B cell (primary cell): ENCODE data around the gene KCNH6. TPM values are rescaled to one million over a fixed set of nuclear protein-coding genes. Genes with fewer than 3 reads are reported as not detected.

Experiments used
- ATAC-seq: fragments of 200-7000 bp; cut with Tn5 transposase; one replicate; pipeline ENCODE4 v1.10.0; 2021; ENCODE audit warnings: low read depth, mild to moderate bottlenecking, moderate number of reproducible peaks, moderate library complexity
- CTCF ChIA-PET: fragments of 350-600 bp; sonication (Branson Sonifier 250); formaldehyde crosslinking; loops from one replicate; lab custom pipeline; 2021; ENCODE audit warnings: antibody characterized with exemption, inconsistent platforms; lab: Charles Lee
- POLR2A ChIA-PET: fragments of 350-600 bp; sonication (Branson Sonifier 250); formaldehyde crosslinking; loops from one replicate; lab custom pipeline; 2021; ENCODE audit warnings: antibody characterized with exemption; lab: Charles Lee
- DNase-seq: peaks from one replicate; pipeline ENCODE4 v3.0.0; 2013
- H2AFZ ChIP-seq: 2 replicates; pipeline ENCODE4 v1.6.1; 2012; ENCODE audit warnings: mild to moderate bottlenecking, low read depth, low read length; ENCODE audit not compliant: insufficient read depth, poor library complexity, severe bottlenecking
- H3K27ac ChIP-seq, 2 donors: 1 replicate in 1 of 2; 2 replicates in 1 of 2; pipeline ENCODE4 v1.5.1; 2012 to 2013; ENCODE audit warnings: low read length in 2 of 2, mild to moderate bottlenecking in 2 of 2, moderate library complexity in 1 of 2
- H3K27me3 ChIP-seq, 4 experiments: fragments of 200-600 bp in 1 of 4; sonication (generic) in 1 of 4; replicated peaks in 1 of 4; 1 replicate in 2 of 4; 2 replicates in 2 of 4; pipeline versions ENCODE4 v1.6.1 to v1.7.0; 2013 to 2016; ENCODE audit warnings: low read length in 3 of 4, mild to moderate bottlenecking in 2 of 4, mixed read lengths in 1 of 4, moderate library complexity in 1 of 4; ENCODE audit not compliant: insufficient read depth in 4 of 4, control insufficient read depth in 3 of 4; ENCODE audit errors: control extremely low read depth in 1 of 4
- H3K36me3 ChIP-seq, 2 experiments: replicated peaks in 1 of 2; 1 replicate in 1 of 2; 2 replicates in 1 of 2; pipeline versions ENCODE4 v1.6.1 to v1.7.1; 2013; ENCODE audit warnings: low read length in 1 of 2; ENCODE audit not compliant: insufficient read depth in 2 of 2, control insufficient read depth in 1 of 2; ENCODE audit errors: control extremely low read depth in 1 of 2, extremely low read depth in 1 of 2
- H3K4me1 ChIP-seq, 2 donors: fragments of 200-600 bp in 1 of 2; sonication (generic) in 1 of 2; 1 replicate in 1 of 2; 2 replicates in 1 of 2; pipeline versions ENCODE4 v1.5.1 to v1.6.1; 2013 to 2017; ENCODE audit warnings: low read length in 2 of 2; ENCODE audit not compliant: control insufficient read depth in 2 of 2, insufficient read depth in 2 of 2
- H3K4me2 ChIP-seq: replicated peaks from 2 replicates; pipeline ENCODE3; 2012; ENCODE audit warnings: mild to moderate bottlenecking, low read depth, low read length; ENCODE audit not compliant: poor library complexity, severe bottlenecking
- H3K4me3 ChIP-seq, 5 experiments: fragments of 200-600 bp in 1 of 5; sonication (generic) in 1 of 5; 1 replicate in 3 of 5; 2 replicates in 2 of 5; pipeline versions ENCODE4 v1.5.1 to v1.7.0; 2011 to 2016; ENCODE audit warnings: low read length in 4 of 5, mild to moderate bottlenecking in 4 of 5, low read depth in 2 of 5, control low read depth in 1 of 5, moderate library complexity in 1 of 5; ENCODE audit not compliant: insufficient read depth in 1 of 5; ENCODE audit errors: control extremely low read depth in 1 of 5, extremely low read depth in 1 of 5
- H3K79me2 ChIP-seq: fragments of 200-600 bp; sonication (generic); one replicate; pipeline ENCODE4 v1.6.0; 2016; ENCODE audit warnings: low read length; ENCODE audit not compliant: control insufficient read depth, insufficient read depth
- H3K9ac ChIP-seq: fragments of 200-600 bp; sonication (generic); 2 replicates; pipeline ENCODE4 v1.6.1; 2017; ENCODE audit warnings: mild to moderate bottlenecking, low read length, moderate library complexity
- H3K9me3 ChIP-seq, 3 donors: one replicate each; pipeline versions ENCODE4 v1.6.1 to v1.7.1; 2013; ENCODE audit warnings: low read length in 2 of 3; ENCODE audit not compliant: control insufficient read depth in 2 of 3, insufficient read depth in 1 of 3; ENCODE audit errors: control extremely low read depth in 1 of 3
- H4K20me1 ChIP-seq: 2 replicates; pipeline ENCODE4 v1.6.0; 2012; ENCODE audit warnings: mild to moderate bottlenecking, low read length; ENCODE audit not compliant: insufficient read depth, control insufficient read depth, poor library complexity, severe bottlenecking
- H3K27ac Mint-ChIP-seq: one replicate; pipeline ENCODE4 v1.8.0; 2021; ENCODE audit warnings: mixed read lengths
- H3K27me3 Mint-ChIP-seq: one replicate; pipeline ENCODE4 v1.8.0; 2021; ENCODE audit warnings: mixed read lengths
- H3K4me1 Mint-ChIP-seq: one replicate; pipeline ENCODE4 v1.8.0; 2021; ENCODE audit warnings: mixed read lengths
- H3K4me3 Mint-ChIP-seq: one replicate; pipeline ENCODE4 v1.8.0; 2021; ENCODE audit warnings: mixed read lengths
- H3K9me3 Mint-ChIP-seq: one replicate; pipeline ENCODE4 v1.8.0; 2022; ENCODE audit warnings: mixed read lengths; ENCODE audit not compliant: insufficient read depth
- CTCF ChIP-seq: fragments of 200-600 bp; IDR thresholded peaks from one replicate; pipeline ENCODE4 v1.8.0; 2022; ENCODE audit warnings: antibody characterized with exemption, mild to moderate bottlenecking
- EZH2 ChIP-seq: IDR thresholded peaks from 2 replicates; pipeline ENCODE4 v1.6.1; 2012; ENCODE audit warnings: borderline replicate concordance, low read depth, mild to moderate bottlenecking, moderate library complexity, low read length; ENCODE audit not compliant: insufficient read depth, poor library complexity, severe bottlenecking
- whole genome bisulfite sequencing: methylation state at CpG from one replicate; pipeline ENCODE4 v1.1.5; 2013; ENCODE audit warnings: missing lambda C conversion rate; ENCODE audit not compliant: insufficient coverage; 5-methylcytosine and 5-hydroxymethylcytosine counted together
- intact Hi-C: fragments of 100-400 bp; cut with micrococcal nuclease; formaldehyde crosslinking; loops from one replicate; pipeline ENCODE4 v1.10.0; 2022
- polyA plus RNA-seq: library from polyadenylated mRNA; depleted of rRNA; stranded (reverse); fragments of >200 nt; gene quantifications from 2 replicates; pipeline ENCODE4 v1.2.3, GENCODE V29; 2012
- total RNA-seq, 2 donors: library from RNA; stranded (reverse); fragments of 120-200 nt in 1 of 2; gene quantifications; 1 replicate in 1 of 2; 2 replicates in 1 of 2; pipeline versions ENCODE4 v1.2.3 to v1.2.4, GENCODE V29; 2013 to 2022

The KCNH6 gene
- total and polyA plus RNA-seq, 2 donors (not counting 1 experiment from before 2014, with no cell fraction given): not detected

GRCh38 chr17:63476854-63477479 is 46.2 kb upstream of the KCNH6 start, which contains the start of gene ACE:
TSS of gene ACE (plus strand) at chr17:63477061. CDS start at chr17:63477095, 34 bp downstream.
- peak; percentile 55 for ATAC-seq
- Histone ChIP-seq H3K27ac (no peak within 1 kb of the TSS), H2AFZ (peak within 1 kb of the TSS; percentile 70), H3K79me2 (no peaks in the 10 kb centered on the region), H3K9me3 (peaks cover 0 to 2% (median 0%) of the 10 kb centered on the region in 3 donors), H3K9ac (peak within 1 kb of the TSS; percentile 62), H3K36me3 (no peaks in the 10 kb centered on the region), H4K20me1 (no peaks in the 10 kb centered on the region), H3K27me3 (peaks cover 0 to 43% (median 13%) of the 10 kb centered on the region in 4 experiments), H3K4me1 (peaks cover 20% of the 10 kb centered on the region in 2 donors), H3K4me3 (peak within 1 kb of the TSS in 3 of 5 experiments; percentile 43 to 62 (median 45)), H3K4me2 (peak within 1 kb of the TSS; percentile 98)
- peaks cover 24% of the 10 kb centered on the region for H3K4me1 Mint-ChIP-seq
- intact Hi-C loops: loop anchor here (1.0 kb wide), 1 partner anchor 31 kb away; the partner anchor contains the start of gene CYB561
- H3K27me3 Mint-ChIP-seq: peaks cover 27% of the 10 kb centered on the region
- H3K4me3 Mint-ChIP-seq: peak within 1 kb of the TSS; percentile 78
- DNase-seq: peak; percentile 68
- no peak within 1 kb of the TSS for H3K27ac Mint-ChIP-seq
- ChIA-PET POLR2A (no interaction called here), CTCF (interaction anchor here (0.6 to 8.7 kb wide), 3 partner anchors 15 to 135 kb away, joined by 4 to 158 read pairs (median 4); no protein-coding TSS in a partner anchor)
- TF ChIP-seq EZH2 (no peak), CTCF (no peak)
- whole genome bisulfite sequencing: under 1% methylated on average over 73 of the region's 78 CpGs
- no peaks in the 10 kb centered on the region for H3K9me3 Mint-ChIP-seq
